Stimulated activated CD8-positive, alpha-beta memory T cell treated with anti-CD3 and anti-CD28 coated beads, Interleukin-15, amount 100 ng/mL, for 1 hour (primary cell): ENCODE data around the gene MARK2.
"Not testable (repeated sequence)": the region's sequence is repeated elsewhere in the genome, so short reads cannot be mapped to it uniquely, and the experiment has no call there.

Experiments
- DNase-seq: peaks from one replicate; pipeline ENCODE4 v3.0.0-alpha.2; 2020; ENCODE audit warnings: low read depth

Gene MARK2

DNA sequence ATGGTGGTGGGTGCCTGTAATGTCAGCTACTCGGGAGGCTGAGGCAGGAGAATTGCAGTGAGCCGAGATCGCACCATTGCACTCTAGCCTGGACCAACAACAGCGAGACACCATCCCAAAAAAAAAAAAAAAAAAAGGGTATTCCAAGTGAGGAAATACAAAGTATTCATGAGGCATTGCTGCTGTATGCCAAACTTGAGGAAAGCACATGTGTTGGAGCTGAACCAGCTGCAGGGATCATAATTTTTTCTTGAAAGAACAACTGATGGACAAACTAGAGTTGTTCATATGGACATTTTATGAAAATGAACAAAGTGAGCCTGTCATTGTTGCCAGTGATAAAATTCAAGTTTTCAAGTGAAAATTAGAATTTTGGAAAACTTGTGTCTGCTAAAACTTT is 15.8 kb downstream of the MARK2 start:
- no peak for DNase-seq

- DNase-seq = no peak
Observed at GRCh38 chr11:63855975-63856374, 17.1 kb downstream of the MARK2 start.

GRCh38 chr11:63858628-63859550 is 20.0 kb downstream of the MARK2 start:
- no peak for DNase-seq

DNA sequence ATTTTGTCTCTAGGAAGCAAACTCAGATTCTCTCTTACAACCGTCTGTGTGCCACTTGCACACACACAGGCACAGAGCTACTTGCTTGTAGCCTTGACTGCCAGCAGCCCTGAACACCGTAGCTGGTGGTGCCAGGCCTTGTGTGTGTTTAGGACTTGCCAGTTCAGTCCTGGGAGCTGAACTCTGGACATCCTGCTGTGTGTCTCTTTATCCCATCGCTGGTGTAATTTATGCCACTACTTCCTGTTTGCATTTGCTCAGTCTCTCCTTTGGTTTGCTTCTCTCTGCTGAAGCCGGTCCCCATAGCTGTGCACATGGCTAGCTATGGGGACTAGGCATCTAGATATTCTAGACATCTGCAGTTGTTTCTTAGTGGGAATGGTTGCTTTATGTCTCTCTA is 24.0 kb downstream of the MARK2 start:
- DNase-seq = no peak

DNA sequence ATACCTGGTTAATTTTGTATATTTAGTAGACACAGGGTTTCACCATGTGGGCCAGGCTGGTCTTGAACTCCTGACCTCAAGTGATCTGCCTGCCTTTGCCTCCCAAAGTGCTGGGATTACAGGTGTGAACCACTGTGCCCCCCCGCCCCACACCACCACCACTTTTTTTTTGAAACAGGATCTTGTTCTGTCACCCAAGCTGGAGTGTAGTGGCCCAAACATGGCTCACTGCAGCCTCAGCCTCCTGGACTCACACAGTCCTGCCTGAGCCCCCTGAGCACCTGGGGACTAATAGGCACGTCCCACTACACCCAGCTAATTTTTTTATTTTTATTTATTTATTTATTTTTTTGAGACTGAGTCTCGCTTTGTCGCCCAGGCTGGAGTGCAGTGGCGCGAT is 24.7 kb downstream of the MARK2 start:
- not testable (repeated sequence) for DNase-seq

DNA sequence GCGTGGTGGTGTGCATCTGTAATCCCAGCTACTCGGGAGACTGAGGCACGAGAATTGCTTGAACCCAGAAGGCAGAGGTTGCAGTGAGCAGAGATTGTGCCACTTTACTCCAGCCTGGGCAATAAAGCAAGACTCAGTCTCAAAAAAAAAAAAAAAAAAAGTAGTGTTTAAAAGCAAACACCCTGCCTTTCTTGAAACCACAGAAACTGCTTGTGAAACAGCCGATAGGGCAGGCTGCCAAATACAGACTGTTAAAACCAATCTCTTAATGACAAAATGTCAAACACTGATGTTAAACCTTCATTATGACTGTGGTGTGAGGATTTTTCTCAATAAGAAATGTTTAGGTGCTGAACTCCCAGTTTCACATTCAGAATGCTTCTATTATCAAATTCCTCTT is 27.3 kb downstream of the MARK2 start:
- peak; percentile 43 for DNase-seq

DNA sequence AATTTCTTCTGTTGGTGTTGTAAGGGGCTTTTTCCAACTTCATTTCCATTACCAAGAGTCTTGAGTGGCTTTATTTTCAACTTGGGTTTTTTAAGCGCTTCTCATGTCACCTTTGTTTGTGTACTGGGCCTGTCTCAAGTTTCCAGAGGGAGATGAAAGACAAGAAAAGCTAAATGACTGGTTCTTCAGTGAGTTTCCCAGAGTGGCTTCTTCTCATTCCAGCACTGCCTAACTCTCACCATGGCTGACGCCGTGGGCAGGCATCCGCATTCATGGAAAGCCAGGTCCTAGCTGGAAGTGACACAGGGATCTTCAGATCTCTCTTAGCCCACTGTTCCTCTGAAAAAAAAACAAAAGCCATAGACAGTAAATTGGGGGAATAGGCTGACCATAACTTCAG is 28.6 kb downstream of the MARK2 start:
- no peak for DNase-seq

DNA sequence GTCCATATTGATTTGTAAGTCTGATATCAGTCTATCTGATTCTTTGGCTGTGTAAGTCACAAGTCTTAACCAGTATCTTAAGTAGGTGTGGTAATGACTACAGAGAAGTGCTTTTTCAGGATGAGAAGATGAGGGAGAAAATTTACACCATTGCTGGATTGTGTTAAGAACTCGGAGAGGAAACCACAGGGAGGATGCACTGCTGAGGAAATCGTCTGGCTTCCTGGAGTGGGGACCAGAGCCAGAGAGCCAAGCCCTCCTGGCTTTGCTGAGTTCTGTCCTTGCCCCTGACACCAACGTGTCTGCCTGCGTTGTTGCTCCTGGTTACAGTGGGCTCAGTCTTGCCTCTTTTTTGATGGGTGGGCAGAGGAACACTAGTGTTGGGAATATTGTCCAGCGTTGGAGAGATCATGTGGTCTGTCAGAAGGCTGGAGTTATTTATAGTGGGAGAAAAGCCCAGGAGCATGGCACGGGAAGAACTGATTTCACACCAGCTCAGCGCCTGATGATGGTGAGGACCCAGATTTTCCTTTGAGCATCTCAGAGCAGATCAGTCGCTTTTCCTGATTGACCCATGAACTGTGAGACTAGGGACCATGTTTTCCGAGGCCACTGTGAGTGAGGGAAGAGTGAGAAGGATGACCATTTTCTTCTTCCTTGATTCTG is 29.6 kb downstream of the MARK2 start:
- no peak for DNase-seq

- no peak for DNase-seq
Observed at GRCh38 chr11:63869171-63869591, 30.3 kb downstream of the MARK2 start.

DNA sequence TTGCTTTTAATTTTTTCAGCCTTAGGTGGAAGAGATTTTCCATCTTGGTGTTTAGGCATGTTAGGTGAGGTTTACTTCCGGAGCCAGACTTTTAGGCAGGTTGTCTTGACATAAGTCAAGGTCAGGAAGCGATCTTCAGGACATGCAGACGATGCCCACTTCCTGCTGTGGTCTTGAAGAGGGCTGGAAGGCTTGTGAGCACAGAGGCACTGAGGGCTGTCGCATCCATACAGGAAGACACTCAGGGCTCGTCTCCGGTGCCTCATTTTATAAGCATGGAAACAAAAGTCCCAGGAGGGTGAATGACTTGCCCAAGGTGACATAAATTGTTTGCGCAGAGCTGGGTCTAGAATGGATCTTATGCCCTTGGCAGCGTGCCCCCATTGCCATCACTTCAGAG is 30.8 kb downstream of the MARK2 start:
- DNase-seq = no peak

DNA sequence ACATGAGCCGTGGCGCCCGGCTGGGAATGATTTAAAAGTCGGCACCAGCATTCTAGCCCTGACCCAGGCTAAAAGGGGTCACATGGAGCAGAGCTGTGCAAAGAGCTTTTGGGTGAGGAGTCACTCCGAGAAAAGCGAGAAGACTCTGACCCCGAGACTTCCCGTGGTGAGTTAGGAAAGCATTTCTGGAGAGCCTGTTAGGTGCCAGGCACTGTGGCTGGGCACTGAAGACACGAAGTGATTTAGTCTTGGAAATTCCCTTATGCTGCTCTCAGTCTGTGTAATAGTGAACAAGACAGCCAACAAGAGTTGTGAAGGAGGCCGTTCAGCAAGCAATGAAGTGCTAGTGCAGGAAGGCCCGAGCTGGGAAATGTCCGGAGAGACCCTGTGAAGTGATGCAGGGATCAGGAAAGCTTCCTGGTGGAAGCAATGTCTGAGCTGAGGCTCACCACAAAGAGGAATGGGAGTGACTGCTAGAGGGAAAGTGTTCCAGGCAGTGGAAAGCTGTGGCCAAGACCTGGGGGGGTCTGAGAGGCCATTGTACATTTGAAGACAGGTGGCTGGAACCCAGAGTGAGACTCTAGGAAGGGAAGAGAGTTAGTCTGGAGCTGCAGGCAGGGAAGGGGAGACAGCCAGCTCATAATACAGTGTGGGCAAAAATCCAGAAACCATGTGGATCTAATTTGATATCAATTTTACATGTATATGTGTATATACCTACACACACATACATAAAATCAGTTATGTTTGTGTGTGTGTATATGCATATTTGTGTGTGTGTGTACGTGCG is 31.6 kb downstream of the MARK2 start:
- DNase-seq = no peak

DNA sequence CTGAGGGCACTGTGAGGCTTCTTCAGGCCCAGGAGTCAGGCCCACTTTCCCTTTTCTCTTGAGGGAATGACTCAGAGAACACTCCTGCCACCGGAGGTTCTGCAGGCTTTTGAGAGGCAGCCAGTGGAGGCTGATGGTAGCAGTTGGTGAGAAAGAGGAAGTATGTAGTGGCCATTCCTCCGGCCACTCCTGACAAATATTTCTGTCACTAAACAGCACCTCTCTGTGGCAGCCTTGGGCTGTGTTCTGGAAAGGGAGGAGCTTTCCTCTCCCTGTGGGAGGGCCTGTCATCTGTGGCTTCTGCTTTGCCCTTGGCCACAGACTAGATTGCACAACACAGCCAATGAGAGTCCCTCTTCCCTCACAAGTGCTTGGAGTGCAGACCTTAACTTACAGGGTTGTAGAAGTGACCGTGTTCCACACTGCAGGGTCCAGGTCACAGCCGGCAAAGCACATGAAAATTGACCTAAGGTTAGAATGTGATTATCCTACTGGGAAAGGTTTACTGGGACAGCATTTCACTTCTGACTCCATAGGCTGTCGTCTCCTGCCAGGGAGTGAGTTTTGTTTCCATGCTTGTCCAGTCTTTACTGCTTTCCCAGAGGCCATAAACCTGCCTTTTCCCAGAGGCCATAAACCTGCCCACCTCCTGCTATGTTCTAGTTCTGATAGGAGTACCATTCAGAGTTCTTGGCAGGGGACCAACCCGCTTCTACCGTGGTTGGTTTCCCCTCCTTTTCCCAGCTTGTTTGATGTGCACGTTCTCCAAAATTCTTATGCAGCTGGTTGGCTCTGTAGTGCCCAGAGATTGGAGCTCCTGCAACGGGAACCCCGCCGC is 33.3 kb downstream of the MARK2 start:
- DNase-seq = no peak

DNA sequence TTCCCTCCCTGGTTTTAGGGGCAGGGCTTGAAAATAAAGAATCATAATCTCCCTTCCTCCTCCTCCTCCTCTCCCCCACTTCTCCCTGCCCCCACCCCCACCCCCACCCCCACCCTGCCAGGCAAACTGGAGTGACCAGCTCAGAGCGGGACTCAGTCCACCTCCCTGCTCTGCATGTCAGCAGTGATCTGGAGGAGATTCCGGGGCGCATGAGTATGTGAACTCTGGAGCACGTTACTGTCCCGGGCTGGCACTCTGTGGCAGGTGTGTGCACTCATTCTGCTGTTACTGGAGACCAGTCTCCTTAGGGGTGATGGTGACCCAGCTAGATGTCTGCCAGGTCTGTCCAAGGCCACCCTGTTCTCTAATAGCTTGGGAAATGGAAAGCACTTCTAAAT is 33.9 kb downstream of the MARK2 start:
- DNase-seq = no peak

DNA sequence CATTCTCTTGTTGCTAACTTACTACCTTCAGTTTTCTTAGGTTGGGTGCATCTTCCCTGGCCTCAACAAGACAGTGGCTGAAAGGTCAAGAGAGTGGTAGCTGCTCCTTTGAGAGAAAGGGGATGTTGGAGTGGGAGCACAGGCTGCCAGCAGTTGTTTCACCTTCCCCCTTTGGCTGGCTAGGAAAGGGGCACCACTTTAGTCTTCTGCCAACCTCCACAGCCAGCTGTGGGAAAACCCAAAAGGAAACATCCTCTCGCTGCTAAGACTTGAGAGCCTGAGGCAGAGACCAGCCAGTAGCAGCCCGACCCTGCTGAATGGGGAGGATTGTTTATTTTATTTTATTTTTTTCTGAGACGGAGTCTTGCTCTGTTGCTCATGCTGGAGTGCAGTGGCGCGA is 34.4 kb downstream of the MARK2 start:
- no peak for DNase-seq

DNA sequence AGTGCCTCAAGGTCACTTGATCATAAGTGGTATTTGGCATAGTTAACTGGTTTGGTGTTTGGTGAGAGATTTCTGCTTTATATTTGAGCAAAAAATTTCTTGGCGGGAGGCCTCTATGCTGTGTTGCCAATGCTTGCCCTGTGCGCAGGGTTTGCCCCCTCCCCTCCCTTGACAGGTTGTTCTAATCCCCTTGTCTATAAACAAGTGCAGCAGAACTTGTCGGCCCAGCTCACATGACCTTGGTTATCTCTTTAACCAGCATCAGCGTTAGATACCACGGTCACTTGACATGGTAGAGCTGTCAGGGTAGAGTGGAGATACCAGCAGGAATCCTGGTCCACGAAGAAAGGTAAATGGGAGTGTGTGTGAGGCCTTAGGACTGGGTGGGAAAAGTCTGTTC is 35.6 kb downstream of the MARK2 start:
- no peak for DNase-seq

DNA sequence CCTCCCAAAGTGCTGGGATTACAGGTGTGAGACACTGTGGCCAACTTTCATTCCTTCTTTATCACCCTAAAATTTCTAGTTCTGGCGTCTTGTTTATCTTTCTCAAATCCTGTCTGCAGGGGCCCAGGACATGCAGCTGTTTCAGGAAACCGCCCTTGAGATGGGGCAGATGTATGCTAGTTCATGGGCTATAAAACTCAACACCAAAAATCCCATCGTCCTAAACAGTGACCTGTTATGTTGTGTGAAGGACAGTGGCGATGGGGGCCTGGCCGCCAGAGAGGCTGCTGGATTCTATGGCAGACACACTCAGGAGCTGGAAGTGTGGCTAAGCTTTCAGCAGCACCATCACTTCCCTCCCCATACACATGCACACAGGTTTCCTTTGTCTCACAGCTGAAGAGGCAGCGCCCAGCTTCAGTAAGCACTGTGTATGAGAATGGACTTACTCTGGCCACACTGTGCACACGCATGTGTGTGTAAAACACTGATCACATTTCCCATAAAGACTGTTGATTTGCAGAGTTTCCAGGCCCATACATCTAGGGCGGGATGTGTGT is 36.7 kb downstream of the MARK2 start:
- DNase-seq = no peak

DNA sequence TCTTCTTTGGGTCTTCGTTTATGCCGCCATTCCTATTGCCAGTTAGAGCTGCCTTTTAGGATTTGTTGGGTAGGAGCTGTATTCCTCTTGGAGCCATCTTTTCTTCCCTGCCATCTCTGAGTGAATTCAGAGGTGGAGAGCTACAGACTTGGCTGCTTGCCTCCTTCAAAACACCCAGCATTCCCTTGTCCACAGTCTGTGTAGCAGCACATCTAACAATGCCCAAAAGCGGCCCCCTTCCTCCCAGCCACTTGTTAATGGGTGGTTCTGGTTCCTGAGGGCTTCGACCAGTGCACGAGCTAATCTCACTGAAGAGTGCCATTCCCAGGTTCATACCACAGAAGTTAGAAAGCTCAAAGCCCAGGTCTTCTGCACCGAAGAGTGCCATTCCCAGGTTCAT is 37.7 kb downstream of the MARK2 start:
- DNase-seq = no peak

DNA sequence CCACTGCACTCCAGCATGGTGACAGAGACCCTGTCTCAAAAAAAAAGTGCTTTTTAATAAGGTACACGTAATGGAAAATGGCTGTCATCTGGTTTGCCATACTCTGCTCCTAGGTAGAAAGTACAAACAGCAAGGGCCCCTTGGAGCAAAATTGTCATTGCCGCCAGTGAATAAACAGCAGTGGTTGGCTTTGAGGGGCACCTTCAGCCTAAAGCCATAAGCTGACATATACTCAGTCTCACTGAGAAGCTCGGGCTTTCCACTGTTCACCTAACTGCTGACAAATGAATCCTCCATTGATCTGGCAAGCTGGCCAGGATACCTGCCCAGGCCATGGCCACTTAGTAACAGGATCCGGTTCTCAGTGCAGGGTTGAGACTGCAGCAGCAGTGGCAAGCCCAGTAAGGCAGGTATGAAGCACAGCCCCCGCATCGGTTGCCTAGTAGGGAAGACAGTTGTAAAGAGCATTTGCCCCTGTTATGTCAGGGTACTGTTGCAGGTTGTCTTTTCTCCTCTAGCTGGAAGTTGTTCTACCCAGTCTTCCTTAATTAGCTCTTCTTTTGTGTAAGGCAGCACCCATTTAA is 38.8 kb downstream of the MARK2 start:
- DNase-seq = no peak

- no peak for DNase-seq
Observed at GRCh38 chr11:63879598-63880402, 40.9 kb downstream of the MARK2 start.

GRCh38 chr11:63880403-63880790 is 41.5 kb downstream of the MARK2 start:
- DNase-seq = no peak
